CMK (cell line): Measurements from ENCODE around the gene SLC38A10.

Experiments
- DNase-seq: peaks from one replicate; pipeline ENCODE4 v3.0.0-alpha.2; 2010; ENCODE audit warnings: low read depth

Gene SLC38A10

DNA sequence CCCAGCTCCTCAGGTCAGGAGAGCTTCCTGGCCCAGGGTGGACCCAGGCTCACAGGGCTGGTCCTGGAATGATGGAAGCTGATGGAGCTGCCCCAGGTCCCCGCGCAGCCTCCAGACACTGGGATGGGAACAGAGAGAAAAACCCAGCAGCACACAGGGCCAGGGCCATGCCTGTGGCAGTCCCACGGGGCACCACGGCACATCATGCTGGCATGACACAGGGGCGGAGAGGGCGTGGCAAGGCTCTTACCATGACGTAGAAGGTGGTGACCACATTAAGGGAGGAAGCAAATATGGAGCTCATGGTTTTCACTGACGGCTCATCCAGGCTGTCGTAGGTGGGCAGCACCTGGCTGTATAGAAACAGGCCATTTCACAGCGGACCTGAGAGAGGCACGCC lies 18.3 kb downstream of the SLC38A10 start:
- no peak for DNase-seq

DNA sequence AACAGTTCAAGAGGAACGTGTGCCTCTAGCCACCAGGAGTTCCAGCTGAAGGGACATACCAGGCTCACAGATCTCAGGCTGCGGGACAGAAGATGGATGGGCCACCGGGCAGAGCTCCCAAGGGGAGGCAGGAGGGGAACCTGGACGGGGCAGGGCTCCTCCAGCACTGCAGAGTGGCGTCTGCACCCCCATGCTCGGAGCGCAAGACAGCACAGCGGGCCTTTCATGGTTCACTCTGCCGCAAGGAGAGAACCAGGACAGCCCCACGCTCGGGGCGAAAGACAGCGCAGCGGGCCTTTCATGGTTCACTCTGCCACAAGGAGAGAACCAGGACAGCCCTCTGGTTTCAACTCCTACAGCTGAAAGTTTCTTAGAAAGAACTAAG lies 20.6 kb downstream of the SLC38A10 start:
- DNase-seq, result no peak

DNA sequence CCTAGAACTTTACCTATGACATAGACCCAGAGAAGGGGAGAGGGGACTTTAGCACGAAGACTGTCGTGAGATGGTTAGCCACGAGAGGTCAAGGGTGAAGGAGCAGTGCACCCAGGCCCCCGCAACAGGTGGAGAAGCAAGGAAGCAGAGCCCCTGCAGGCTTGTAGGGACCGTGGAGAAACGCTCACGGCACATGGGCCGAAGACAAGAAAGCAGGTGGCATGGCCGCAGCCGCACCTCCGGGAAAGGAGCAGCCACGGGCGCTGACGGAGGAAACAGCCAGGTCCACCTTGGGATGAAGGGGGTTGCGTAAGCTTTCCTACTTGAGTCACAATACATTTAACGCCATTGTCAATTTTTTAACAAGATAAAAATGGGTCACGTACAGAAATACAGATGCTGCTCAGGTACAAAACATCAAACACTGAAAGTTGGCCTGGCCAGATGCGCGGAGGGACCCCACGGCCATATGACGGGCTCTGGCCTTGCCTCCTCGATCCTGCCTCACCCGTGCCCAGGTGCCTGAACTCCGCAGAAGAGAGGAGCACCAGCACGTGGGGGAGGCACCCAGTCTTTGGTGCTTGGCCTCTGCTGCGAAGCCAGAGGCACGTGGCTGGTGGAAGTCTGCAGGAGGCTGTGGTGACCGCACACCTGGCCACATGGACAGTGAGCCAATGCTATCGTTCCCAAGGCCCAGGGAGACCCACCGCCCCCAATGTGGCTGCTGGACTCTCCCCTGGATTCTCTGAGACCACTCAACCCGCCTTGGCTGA lies 21.2 kb downstream of the SLC38A10 start:
- DNase-seq, result no peak

DNA sequence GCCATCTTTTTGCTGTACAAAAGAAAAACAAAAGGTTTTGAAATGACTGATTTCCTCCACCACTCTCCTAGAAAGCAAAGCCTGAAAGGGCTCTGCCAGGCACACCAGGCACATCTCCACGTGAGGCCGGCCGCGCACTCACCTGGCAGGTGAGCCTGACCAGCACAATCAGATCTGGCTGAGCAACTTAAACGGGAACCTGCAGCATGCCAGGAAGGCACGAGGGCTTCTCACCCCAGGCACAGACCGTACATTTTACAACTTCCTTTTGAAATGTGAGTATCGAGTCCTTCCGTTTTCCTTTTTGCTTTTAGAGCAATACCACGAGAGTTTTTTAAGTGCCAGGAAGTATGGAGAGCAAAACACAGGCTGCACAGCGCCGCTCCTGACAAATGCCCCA lies 22.5 kb downstream of the SLC38A10 start:
- no peak for DNase-seq

DNA sequence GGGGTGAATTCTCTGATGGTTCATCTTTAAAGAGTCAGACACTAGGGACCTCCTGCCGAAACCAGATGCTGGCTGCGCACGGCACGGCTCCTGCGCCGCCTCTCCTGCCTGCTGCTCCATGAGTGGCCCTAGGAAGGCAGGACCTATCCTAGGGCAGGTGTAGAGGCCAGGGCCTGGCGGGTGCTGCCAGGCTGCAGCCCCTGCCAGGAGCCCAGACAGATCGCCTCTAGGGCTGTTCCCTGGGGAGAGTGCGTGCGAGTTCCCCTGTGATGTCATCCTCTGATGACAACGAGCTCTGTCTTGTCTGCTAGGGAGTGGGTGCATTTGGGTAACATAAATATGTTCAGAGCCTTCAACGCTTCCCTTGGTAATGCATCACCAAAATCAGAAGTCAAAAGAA lies 23.9 kb downstream of the SLC38A10 start:
- DNase-seq, result no peak

DNA sequence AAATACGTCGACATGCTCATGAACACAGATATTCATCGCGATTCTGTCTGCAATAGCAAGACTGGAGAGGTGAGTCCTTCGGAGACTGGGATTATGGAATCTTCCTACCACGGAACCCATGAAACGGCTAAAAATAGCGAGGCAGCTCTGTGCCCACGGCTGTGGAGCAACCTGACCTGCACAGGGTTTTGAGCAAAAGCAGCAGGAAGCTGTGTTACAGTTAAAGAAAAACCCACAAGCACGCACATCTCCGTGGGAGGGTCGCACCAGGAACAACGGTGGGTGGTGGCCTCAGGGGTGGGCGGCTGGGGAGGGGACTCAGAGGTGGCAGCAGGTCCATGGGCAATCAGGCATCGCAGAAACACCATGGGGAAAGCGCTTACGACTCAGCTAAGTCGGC lies 24.8 kb downstream of the SLC38A10 start:
- no peak for DNase-seq

DNA sequence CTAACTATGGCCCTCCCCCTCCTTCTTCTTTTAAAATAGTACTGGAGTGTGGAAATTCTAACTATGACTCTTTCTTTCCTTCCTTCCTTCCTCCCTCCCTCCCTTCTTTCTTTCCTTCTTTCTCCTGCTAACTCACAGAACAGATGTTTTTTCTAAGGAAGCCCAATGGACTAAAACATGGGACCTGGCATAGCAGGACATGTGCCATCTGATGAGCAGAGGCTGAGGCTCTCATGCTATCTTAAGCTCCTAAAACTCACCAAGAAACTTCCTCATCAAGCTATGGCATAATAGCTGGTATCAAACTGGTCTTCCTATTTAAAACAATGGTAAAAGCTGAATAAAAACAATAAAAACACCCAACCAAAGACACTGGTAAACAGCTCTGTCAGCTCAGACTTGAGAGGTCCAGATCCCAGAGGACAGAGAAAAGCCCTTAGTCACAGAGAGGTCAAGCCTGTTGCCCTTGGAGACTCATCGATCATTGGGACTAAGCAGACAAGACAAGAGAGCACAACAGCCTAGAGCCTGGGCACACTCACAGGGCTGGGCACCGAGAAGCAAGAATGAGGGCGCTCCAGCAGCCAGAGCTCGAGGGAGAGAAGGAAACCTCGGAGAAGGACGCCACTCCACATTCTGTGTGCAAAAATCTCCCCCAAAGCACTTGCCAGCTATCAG lies 27.6 kb downstream of the SLC38A10 start:
- DNase-seq, result no peak

DNA sequence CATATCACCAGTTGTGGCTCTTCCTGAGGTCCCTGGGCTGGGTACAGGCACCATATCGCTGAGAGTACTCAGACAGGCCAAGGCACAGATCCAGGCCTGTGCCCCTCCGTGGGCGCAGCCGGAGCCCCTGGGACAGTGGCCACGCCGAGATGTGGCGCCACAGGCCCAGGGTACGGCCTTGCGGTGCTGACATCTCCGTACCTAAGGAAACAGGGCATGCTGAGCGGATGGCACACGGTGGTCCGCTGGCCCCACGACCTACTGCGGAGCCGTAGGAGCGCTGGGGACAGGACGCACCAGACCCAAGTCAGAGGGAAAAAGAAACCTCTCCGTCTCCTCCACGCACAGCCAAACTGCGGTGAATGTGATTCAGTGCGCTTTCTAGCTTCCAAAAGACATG lies 29.5 kb downstream of the SLC38A10 start:
- no peak for DNase-seq

DNA sequence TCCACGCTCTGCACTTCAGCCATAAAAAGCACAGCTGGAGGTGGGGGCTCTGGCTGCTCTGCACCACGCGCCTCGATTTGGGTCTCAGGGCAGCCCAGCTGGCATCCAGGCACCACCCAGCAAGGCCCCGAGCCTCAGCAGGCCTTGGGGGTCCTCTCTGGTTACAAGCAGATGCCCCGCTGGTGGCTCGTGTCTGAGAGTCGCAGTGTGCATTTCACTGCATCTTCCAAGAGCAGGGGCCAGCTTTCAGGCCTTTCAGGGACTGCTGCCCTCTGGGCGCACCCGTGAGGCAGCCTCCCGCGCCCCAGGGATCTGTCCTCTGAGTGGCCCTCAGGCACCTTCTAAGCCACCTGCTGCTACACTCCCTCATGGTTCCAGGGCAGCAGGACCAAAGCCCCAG lies 30.5 kb downstream of the SLC38A10 start:
- no peak for DNase-seq

DNA sequence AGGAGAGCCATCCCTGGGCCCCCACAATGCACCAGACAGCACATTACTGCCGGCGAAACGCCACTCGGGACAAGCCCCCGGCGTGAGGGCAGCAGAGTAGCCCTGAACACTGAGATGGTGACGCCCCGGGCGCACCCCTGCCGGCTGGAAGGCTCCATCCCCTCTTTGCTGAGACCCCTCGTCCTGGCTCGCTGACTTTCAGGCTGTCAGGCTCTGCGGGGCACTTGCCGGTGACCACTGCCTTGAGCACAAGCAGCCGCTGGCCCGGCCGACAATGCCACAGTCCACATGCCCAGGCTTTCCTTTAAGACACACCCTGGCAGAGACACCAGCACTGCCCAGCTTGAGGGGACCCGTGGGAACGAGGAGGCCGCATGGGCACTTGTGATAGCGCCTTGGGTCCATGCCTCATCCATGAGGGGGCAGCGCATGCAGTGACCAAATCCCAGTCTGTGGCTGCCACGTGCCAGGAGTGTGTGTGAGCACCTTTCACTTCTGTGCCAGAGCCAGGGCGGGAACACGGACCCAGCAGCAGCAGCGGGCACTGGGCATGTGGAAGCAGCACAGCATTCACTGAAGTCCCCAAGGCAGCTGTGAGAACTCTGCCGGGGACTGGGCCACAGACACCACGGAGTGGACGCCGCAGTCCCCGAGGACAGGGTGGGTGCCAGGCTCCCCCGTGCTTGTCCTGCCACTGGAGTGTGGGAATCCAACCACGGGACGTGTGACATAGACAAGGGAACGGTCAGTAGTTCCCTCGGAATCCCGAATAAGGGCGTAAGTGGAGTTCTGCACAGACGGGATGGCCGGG lies 31.5 kb downstream of the SLC38A10 start:
- no peak for DNase-seq

DNA sequence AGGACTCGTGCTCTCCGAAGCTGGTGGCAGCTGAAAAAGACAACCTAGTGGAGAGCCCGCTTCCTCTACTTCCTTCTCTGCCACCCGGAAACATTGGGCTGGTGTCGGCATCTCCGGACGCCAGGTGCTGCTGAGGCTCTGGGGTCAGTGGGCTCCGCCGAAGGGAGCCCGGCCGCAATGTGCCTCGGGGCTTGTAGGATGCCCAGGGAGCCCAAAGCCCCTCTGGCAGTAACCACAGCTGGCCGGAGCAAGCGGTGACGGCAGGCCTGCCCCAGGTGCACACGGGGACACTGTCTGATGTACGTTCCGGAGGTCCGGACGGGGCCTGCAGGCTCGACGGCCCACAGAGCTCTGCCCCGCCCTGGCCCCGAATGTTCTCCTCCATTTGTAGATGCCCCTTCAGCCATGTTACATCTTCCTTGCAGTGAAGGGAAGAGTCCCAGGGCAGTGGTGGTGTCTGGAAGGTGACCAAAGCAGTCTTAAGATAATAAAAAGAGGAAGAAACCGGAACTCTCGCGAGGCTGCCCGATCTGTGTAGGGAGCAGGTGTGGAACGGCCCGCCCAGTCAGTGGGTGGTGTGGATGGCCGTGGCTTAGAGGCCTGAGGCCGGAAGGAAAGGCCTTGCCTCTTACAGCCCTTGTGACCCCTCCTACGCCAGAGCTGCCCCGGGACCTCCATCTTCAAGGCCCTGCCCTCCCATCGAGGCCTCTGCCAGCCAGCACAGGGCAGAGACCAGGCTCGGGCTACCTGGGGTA lies 33.3 kb downstream of the SLC38A10 start:
- DNase-seq, result no peak

DNA sequence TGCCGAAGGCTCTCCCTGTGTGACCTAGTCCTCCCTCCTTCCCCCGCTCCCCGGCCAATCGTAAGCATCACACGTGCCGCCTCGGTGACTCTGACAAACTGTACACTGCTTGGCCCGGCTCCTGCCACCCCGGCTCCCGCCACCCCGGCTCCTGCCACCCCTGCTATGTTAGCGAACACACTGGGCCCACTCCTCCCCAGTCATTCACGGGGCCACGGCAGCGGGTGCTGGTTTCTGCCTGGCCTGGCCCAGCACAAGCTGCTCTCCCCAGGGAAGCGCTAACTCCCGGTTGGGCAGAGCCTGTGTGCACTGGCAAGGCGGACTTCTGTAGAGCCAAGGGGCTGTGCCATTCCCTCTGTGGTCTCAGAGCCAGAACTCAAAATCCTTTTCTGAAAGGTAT lies 34.0 kb downstream of the SLC38A10 start:
- DNase-seq, result no peak

DNA sequence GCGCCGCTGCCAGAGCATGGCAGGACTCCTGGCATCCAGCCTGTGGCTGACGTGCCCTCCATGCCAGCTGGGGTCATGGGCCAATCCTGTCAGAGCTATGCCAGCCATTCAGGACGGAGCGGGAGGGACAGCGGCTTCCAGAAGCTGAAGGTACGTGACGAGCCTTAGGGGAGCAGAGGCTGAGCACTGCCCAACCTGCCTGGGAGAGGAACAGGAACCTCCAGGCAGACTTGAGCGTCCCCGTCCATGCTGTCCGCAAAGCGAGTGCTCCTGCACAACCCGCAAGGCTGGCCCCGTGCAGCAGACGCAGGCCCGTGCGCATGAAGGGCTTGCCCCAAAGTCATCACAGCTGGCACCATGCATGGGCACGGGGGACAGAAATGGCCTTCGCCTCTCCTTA lies 34.5 kb downstream of the SLC38A10 start:
- DNase-seq, result no peak

DNA sequence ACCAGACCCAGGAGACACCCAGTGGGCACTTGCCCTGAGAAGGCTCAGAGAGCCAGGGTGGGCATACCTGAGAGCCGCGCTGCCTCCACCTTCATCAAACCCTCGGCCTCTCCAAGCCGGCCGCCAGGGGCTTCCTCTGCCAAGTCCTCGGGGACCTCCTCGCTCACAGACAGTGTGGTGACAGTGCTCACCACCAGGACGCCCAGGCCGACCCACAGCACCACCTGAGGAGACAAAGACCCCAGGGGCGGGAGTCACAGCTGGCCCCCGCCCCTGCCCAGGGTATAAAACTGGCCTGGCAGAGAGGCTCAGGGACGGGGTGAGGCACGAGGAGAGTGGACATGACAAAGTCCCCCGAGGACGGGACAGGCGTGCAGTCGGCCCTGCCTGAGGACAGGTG lies 34.9 kb downstream of the SLC38A10 start:
- DNase-seq, result no peak

DNA sequence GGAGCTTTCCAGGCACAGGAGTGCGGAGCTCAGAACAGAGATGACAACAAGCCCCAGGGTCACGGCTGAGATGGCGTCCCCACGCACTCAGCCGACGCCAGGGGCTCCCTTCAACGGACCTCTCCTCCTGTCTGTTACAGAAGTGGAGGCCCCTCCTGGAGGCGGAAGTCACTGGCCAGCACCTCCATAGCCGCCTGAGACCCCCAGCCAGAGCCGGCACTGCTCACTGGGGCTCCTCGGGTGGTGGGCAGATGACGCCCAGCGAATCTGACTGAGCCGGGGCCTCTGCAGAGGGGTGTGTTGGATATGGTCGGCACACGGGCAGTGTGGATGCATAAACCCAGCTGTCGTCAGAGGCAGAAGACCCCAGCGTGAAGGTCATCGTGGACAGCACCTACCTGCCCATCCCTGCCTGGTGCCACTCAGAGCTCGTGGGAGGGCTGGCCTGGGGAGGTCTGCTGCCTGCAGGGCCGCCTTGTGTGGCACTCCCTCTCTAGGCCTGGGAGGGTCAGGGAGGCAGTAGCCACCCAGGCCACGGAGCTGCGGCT lies 36.0 kb downstream of the SLC38A10 start:
- DNase-seq, result no peak

DNA sequence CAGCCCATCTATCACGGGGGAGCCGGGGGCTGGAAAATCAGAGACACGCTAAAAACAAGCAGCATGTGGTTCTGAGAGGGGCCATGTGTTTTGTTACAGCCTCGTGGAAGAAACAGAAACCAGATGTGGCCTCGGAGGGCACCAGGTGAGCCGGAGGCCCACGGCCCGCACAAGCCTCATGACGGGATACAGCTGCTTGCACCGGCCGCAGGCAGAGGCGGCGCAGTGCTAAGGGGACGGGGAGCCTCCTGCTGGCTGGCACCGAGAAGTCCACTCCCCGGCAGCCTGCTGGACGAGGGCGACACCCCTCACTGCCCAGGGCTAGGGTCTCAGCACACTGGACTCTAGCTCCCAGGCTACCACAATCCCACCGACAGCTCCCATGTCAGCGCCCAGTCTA lies 36.8 kb downstream of the SLC38A10 start:
- no peak for DNase-seq

DNA sequence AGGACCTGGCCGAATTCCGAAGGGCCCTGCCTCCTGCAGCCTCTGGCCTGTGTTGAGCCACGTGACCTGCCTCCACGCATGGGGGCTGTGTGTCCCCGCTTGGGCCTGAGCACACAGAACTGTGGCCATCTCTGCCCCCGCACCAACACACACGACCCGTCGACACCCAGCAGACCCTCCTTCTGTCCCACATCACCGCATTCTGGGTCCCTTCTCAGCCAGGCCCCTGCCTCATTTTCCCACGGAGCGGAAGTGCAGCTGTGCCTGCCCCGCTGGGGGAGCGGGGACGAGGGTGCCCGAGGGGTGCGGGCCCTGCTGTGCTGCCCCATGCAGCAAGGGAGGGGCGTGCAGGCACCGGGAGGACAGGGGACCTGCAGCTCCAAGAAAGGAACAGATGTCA lies 37.6 kb downstream of the SLC38A10 start:
- DNase-seq, result no peak

DNA sequence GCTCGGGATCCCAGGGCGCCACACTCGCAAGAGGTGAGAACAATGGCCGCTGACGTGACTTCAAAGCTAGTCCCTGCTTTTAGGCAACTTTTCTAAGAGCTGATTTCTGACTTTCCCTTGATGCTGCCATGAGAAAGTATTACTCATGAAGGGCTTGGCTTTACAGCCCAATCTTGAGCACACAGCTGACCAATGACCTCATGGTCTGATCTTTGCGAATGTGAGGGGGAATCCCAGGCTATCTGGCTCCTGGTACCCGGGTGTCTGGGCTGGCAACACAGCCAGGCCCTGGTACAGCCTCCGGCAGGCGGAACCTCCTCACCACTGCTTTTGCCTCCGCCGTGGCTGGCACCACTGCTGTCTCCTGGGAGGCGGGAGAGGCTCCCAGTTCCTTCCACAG lies 38.5 kb downstream of the SLC38A10 start:
- DNase-seq, result no peak

DNA sequence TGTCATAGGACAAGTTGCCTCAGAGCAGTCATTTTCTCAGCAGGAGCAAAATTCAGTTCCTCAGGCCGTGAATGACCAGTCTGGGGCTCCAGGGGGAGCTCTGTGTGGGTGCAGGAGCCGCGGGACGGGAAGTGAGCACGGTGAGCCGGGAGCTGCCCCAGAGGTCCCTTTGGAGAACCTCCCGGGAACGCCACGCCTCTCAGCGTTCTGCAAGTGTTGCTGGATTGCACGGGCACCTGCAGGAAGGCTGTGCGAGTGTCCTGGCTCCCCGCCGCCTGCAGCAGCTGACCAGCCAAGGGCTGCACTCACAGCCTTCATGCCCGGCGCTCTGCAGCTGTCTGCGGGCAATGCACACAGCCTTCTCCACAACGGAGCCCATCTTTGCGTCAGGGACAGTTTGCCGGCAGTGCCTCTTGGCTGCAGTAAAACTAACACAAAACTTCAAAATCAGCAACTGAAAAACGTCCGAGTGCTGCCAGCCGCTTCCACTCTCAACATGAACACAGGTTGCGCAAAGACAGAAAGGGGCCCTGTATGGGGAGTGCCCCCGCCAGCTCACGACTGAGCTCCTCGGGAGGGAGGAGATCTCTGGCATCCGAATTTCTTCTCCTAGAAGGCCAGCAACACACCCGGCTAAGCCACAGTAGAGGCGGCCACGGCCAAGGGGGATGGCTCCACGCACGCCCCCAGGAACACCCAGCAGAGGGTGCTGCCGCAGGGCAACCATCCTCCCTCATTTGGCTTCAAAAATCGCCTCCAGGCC lies 40.0 kb downstream of the SLC38A10 start:
- no peak for DNase-seq

DNA sequence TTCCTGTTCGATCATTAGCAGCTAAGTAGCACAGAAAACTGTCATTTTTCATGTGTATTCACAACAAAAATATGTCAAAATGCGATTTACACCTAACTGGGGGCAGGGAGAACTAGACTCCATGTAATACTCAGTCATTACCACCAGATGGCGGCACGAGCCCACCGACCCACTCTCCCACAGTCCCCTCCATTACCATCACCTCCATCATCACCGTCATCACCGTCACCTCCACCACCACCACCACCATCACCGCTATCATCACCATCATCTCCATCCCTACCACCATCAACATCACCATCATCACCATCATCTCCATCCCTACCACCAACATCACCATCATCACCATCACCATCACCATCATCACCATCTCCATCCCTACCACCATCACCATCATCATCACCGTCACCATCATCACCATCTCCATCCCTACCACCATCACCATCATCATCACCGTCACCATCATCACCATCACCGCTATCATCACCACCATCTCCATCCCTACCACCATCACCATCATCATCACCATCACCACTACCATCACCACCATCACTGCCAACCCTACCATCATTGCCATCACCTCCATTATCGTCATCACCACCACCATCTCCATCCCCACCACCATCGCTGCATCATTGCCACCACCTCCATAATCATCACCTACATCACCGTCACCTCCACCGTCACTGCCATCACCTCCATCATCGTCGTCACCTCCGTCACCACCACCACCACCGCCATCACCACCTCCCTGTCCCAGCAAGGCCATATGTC lies 41.6 kb downstream of the SLC38A10 start:
- DNase-seq, result no peak

DNA sequence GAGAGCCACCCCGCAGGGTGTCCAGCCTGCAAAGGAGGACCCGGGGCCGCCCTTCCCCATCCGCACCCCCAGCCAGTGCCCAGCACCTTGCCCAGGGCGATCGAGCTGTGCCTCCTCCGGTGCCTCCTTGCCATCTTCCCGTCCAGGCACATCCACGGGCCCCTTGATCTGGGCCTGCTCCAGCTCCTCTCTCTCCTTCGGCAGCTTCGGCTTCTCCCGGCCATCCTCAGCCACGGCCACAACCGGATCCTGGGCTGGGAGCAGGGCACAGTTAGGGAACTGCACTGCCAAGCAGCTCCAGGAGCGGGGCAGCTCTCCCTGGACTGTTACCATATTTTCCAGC lies 42.1 kb downstream of the SLC38A10 start:
- DNase-seq, result no peak
